GM12801 (cell line): ENCODE data around the gene ERCC5.

Experiments
- CTCF ChIP-seq: IDR thresholded peaks from one replicate; pipeline ENCODE4 v1.5.1; 2011; ENCODE audit warnings: control low read depth; ENCODE audit not compliant: insufficient read length; ENCODE audit errors: extremely low read depth

The ERCC5 gene

GRCh38 chr13:102812611-102813287 is 33.1 kb upstream of the ERCC5 start:
- no peak for TF ChIP-seq CTCF

GRCh38 chr13:102814025-102814607 is 31.7 kb upstream of the ERCC5 start:
- TF ChIP-seq CTCF, result no peak

DNA sequence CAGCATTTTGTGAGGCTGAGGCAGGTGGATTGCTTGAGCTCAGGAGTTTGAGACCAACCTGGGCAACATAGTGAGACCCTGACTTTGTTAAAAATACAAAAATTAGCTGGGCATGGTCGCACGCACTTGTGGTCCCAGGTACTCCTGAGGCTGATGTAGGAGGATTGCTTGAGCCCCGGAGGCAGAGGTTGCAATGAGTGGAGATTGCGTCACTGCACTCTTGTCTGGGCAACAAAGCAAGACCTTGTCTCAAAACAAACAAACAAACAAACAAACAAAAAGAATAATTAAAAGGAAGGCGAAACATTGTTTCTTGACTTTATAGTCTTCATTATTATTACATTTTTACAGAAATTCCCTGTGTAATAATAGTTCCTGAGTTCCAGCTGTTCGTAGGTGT is 31.0 kb upstream of the ERCC5 start:
- no peak for TF ChIP-seq CTCF

DNA sequence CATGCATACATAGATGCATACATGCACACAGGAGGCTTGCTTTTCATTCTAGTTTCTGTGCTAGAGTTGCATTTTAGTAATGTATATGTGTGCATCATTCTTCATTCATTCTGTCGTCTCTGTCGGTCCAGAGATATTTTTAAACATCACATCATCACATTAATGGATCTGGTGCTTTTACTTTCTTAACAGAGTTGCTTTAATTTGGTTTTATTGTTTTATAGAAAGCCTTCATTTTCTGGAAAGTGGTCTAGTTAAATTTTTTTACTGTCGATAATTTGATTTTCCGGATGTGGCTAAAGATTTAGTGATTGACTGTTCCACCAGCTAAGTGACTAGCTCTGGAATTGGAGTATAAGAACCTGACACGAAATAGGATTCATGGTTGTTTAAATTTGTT is 30.0 kb upstream of the ERCC5 start:
- no peak for TF ChIP-seq CTCF

DNA sequence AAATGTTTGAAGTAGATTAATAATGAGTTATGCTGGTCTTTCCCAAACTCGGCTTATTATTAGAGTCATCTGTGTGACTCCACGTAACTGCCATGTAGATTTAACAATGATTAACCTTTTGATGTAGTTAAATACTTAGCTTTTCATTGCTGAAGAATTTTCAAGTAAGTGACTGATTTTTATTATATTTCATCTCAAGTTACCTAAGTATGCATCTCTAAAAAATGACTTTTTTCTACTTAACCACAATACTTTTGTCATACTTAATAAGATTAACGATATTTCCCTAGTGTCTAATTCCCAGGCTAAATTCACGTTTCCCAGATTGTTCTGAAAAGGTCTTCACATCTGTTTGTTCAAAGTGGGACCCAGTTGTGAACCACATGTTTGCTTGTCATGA is 29.1 kb upstream of the ERCC5 start:
- no peak for TF ChIP-seq CTCF

GRCh38 chr13:102817241-102817640 is 28.6 kb upstream of the ERCC5 start:
- no peak for TF ChIP-seq CTCF

DNA sequence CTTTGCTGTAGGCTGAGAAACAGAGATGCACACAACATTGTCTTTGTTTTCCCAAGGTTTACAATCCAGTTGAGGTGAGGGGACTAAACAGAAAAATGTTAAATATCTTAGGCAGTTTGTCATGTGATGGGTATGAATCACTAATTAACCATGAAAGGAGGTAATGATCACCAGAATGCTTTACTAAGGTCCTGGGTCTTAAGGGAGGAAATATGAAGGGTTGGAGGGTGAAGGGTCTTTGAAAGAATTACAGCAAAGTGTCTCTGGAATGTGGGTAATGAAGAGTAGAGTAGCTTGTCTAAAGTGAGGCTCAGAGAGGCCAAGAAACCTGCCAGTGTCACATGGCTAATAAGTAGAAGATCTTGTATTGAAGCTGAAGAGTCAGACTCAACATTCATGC is 27.9 kb upstream of the ERCC5 start:
- no peak for TF ChIP-seq CTCF

DNA sequence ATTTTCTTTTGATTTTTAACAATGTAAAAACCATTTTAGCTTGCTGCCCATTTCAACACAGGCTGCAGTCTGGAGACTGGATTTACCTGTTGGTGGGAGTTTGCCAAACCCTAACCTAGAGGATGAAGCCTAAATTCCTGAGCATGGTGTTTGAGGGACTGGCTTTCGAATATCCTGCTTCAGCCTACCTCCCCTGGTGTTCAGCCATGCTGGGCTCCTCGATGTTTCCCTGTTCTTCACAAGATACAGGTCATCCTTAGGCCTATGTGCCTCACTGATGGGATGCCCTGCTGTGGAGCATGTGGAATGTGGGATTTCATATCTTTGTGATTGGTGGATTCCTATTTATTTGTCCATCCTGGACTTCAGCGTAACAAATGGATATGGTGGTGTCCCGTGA is 20.4 kb upstream of the ERCC5 start:
- no peak for TF ChIP-seq CTCF
